SK-N-SH treated with all-trans-retinoic acid at 6 μM for 48 hours (cell line): Measurements from ENCODE around the gene FBXO47.

Experiments used
- ATAC-seq: fragments of 200-7000 bp; cut with Tn5 transposase; 3 replicates; pipeline ENCODE4 v1.9.1; 2020; ENCODE audit warnings: mild to moderate bottlenecking, moderate library complexity
- ARNTL ChIP-seq: fragments of 450-650 bp; formaldehyde crosslinking; IDR thresholded peaks from 2 replicates; pipeline ENCODE4 v1.5.0; 2020; ENCODE audit warnings: low read depth, mild to moderate bottlenecking, moderate library complexity, borderline replicate concordance
- CSDC2 ChIP-seq: fragments of 250-450 bp; sonication (Bioruptor Pico); IDR thresholded peaks from 2 replicates; pipeline ENCODE4 v1.5.0; 2020; ENCODE audit warnings: mild to moderate bottlenecking, moderate library complexity
- CSRNP3 ChIP-seq: fragments of 250-450 bp; sonication (Bioruptor Pico); IDR thresholded peaks from 2 replicates; pipeline ENCODE4 v1.5.1; 2021; ENCODE audit warnings: mild to moderate bottlenecking, moderate library complexity
- ESRRG ChIP-seq: fragments of 250-450 bp; sonication (Bioruptor Pico); IDR thresholded peaks from 2 replicates; pipeline ENCODE4 v1.6.1; 2021; ENCODE audit warnings: mild to moderate bottlenecking
- OSR1 ChIP-seq: fragments of 250-450 bp; sonication (Bioruptor Pico); IDR thresholded peaks from 2 replicates; pipeline ENCODE4 v1.8.0; 2022; ENCODE audit warnings: moderate library complexity, mild to moderate bottlenecking, inconsistent platforms
- RARB ChIP-seq: fragments of 250-450 bp; sonication (Bioruptor Pico); IDR thresholded peaks from 2 replicates; pipeline ENCODE4 v1.8.0; 2021; ENCODE audit warnings: mild to moderate bottlenecking, moderate library complexity
- SNAI2 ChIP-seq: fragments of 250-450 bp; sonication (Bioruptor Pico); IDR thresholded peaks from 2 replicates; pipeline ENCODE4 v1.5.0; 2020; ENCODE audit warnings: mild to moderate bottlenecking, moderate library complexity
- TCF4 ChIP-seq: fragments of 250-450 bp; sonication (Bioruptor Pico); IDR thresholded peaks from 2 replicates; pipeline ENCODE4 v1.8.0; 2021; ENCODE audit warnings: mild to moderate bottlenecking, moderate library complexity, borderline replicate concordance
- TOX ChIP-seq: fragments of 250-450 bp; sonication (Bioruptor Pico); IDR thresholded peaks from 2 replicates; pipeline ENCODE4 v1.8.0; 2021; ENCODE audit warnings: mild to moderate bottlenecking, moderate library complexity, borderline replicate concordance
- ZC3H10 ChIP-seq: fragments of 250-450 bp; sonication (Bioruptor Pico); IDR thresholded peaks from 2 replicates; pipeline ENCODE4 v1.5.1; 2021; ENCODE audit warnings: mild to moderate bottlenecking, moderate library complexity
- ZFP30 ChIP-seq: fragments of 450-650 bp; formaldehyde crosslinking; IDR thresholded peaks from 2 replicates; pipeline ENCODE4 v1.5.0; 2022; ENCODE audit warnings: mild to moderate bottlenecking, moderate library complexity
- ZNF565 ChIP-seq: fragments of 450-650 bp; formaldehyde crosslinking; conservative IDR thresholded peaks from 2 replicates; pipeline ENCODE4 v1.5.0; 2020; ENCODE audit warnings: low read depth, mild to moderate bottlenecking, moderate library complexity
- ZNF70 ChIP-seq: fragments of 450-650 bp; formaldehyde crosslinking; IDR thresholded peaks from 2 replicates; pipeline ENCODE4 v1.5.0; 2020; ENCODE audit warnings: mild to moderate bottlenecking, moderate library complexity
- ZNF8 ChIP-seq: fragments of 450-650 bp; formaldehyde crosslinking; IDR thresholded peaks from 2 replicates; pipeline ENCODE4 v1.5.0; 2020; ENCODE audit warnings: mild to moderate bottlenecking, moderate library complexity
- TF ChIP-seq, protein P1 (sequence below): fragments of 250-450 bp; sonication (Bioruptor Pico); IDR thresholded peaks from 2 replicates; pipeline ENCODE4 v1.5.0; 2020; ENCODE audit warnings: mild to moderate bottlenecking, moderate library complexity
- TF ChIP-seq, protein P2 (sequence below): fragments of 250-450 bp; sonication (Bioruptor Pico); IDR thresholded peaks from 2 replicates; pipeline ENCODE4 v1.8.0; 2020; ENCODE audit warnings: mild to moderate bottlenecking, moderate library complexity, borderline replicate concordance
- TF ChIP-seq, protein P3 (sequence below): fragments of 250-450 bp; sonication (Bioruptor Pico); IDR thresholded peaks from 2 replicates; pipeline ENCODE4 v1.8.0; 2021; ENCODE audit warnings: low read depth, mild to moderate bottlenecking, moderate library complexity, borderline replicate concordance

The FBXO47 gene

DNA sequence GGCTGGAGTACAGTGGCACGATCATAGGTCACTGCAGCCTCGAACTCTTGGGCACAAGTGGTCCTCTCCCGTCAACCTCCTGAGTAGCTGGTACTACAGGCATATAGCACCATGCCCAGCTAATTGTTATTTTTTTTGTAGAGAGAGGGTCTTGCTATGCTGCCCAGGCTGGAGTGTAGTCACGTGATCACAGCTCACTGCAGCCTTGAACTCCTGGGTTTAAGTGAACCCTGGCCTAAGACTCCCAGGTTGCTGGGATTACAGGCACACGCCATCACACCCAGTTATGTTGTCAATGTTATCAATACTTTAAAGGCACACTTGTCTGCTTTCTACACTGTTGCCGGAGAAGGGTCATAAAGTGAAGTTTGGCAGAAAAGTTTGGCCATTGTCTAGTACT lies 63.8 kb downstream of the FBXO47 start:
- TF ChIP-seq CSDC2 (CRISPR knock-in tag), result no peak
- TF ChIP-seq ZC3H10 (CRISPR knock-in tag), result no peak
- TF ChIP-seq TOX (CRISPR knock-in tag), result no peak
- TF ChIP-seq, protein P1, sequence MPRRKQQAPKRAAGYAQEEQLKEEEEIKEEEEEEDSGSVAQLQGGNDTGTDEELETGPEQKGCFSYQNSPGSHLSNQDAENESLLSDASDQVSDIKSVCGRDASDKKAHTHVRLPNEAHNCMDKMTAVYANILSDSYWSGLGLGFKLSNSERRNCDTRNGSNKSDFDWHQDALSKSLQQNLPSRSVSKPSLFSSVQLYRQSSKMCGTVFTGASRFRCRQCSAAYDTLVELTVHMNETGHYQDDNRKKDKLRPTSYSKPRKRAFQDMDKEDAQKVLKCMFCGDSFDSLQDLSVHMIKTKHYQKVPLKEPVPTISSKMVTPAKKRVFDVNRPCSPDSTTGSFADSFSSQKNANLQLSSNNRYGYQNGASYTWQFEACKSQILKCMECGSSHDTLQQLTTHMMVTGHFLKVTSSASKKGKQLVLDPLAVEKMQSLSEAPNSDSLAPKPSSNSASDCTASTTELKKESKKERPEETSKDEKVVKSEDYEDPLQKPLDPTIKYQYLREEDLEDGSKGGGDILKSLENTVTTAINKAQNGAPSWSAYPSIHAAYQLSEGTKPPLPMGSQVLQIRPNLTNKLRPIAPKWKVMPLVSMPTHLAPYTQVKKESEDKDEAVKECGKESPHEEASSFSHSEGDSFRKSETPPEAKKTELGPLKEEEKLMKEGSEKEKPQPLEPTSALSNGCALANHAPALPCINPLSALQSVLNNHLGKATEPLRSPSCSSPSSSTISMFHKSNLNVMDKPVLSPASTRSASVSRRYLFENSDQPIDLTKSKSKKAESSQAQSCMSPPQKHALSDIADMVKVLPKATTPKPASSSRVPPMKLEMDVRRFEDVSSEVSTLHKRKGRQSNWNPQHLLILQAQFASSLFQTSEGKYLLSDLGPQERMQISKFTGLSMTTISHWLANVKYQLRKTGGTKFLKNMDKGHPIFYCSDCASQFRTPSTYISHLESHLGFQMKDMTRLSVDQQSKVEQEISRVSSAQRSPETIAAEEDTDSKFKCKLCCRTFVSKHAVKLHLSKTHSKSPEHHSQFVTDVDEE (CRISPR knock-in tag), result no peak
- ATAC-seq, result no peak

GRCh38 chr17:38900978-38901656 lies 66.1 kb downstream of the FBXO47 start:
- TF ChIP-seq, protein P2, sequence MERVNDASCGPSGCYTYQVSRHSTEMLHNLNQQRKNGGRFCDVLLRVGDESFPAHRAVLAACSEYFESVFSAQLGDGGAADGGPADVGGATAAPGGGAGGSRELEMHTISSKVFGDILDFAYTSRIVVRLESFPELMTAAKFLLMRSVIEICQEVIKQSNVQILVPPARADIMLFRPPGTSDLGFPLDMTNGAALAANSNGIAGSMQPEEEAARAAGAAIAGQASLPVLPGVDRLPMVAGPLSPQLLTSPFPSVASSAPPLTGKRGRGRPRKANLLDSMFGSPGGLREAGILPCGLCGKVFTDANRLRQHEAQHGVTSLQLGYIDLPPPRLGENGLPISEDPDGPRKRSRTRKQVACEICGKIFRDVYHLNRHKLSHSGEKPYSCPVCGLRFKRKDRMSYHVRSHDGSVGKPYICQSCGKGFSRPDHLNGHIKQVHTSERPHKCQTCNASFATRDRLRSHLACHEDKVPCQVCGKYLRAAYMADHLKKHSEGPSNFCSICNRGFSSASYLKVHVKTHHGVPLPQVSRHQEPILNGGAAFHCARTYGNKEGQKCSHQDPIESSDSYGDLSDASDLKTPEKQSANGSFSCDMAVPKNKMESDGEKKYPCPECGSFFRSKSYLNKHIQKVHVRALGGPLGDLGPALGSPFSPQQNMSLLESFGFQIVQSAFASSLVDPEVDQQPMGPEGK (CRISPR knock-in tag), result no peak
- TF ChIP-seq TOX (CRISPR knock-in tag), result no peak
- TF ChIP-seq, all 23 proteins: peak for 0
- ATAC-seq, result peak; percentile 73

- TF ChIP-seq TOX (CRISPR knock-in tag) (no peak), SNAI2 (CRISPR knock-in tag) (no peak), ZNF70 (CRISPR knock-in tag) (no peak), ARNTL (CRISPR knock-in tag) (no peak), TCF4 (CRISPR knock-in tag) (no peak), RARB (no peak), OSR1 (no peak), ZFP30 (CRISPR knock-in tag) (no peak), ESRRG (CRISPR knock-in tag) (no peak), ZC3H10 (CRISPR knock-in tag) (no peak), ZNF8 (CRISPR knock-in tag) (no peak), ZNF565 (no peak), CSRNP3 (CRISPR knock-in tag) (no peak), CSDC2 (CRISPR knock-in tag) (no peak)
- TF ChIP-seq, protein P1 (CRISPR knock-in tag), result no peak
- TF ChIP-seq, protein P3, sequence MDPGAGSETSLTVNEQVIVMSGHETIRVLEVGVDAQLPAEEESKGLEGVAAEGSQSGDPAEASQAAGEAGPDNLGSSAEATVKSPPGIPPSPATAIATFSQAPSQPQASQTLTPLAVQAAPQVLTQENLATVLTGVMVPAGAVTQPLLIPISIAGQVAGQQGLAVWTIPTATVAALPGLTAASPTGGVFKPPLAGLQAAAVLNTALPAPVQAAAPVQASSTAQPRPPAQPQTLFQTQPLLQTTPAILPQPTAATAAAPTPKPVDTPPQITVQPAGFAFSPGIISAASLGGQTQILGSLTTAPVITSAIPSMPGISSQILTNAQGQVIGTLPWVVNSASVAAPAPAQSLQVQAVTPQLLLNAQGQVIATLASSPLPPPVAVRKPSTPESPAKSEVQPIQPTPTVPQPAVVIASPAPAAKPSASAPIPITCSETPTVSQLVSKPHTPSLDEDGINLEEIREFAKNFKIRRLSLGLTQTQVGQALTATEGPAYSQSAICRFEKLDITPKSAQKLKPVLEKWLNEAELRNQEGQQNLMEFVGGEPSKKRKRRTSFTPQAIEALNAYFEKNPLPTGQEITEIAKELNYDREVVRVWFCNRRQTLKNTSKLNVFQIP (CRISPR knock-in tag), result no peak
- TF ChIP-seq, protein P2 (CRISPR knock-in tag), result no peak
- no peak for ATAC-seq
These were observed 67.8 kb downstream of the FBXO47 start for GRCh38 chr17:38899421-38899820.
